ENCODE measurements around the gene NOVA1.
A peak's percentile ranks its signal among the peaks of the same experiment; 100 is the strongest.
"Not testable (repeated sequence)": the region's sequence is repeated elsewhere in the genome, so short reads cannot be mapped to it uniquely, and the experiment has no call there.

Gene NOVA1, protein sequence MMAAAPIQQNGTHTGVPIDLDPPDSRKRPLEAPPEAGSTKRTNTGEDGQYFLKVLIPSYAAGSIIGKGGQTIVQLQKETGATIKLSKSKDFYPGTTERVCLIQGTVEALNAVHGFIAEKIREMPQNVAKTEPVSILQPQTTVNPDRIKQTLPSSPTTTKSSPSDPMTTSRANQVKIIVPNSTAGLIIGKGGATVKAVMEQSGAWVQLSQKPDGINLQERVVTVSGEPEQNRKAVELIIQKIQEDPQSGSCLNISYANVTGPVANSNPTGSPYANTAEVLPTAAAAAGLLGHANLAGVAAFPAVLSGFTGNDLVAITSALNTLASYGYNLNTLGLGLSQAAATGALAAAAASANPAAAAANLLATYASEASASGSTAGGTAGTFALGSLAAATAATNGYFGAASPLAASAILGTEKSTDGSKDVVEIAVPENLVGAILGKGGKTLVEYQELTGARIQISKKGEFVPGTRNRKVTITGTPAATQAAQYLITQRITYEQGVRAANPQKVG

GRCh38 chr14:26597589-26598080 is at the start of gene NOVA1:
Gene NOVA1 (minus strand): TSS chr14:26598033. CDS start chr14:26597436, 597 bp downstream.
- no peak for DNase-seq

GRCh38 chr14:26645057-26645456 is 47.2 kb upstream of the NOVA1 start:
- DNase-seq, result not testable (repeated sequence)

DNA sequence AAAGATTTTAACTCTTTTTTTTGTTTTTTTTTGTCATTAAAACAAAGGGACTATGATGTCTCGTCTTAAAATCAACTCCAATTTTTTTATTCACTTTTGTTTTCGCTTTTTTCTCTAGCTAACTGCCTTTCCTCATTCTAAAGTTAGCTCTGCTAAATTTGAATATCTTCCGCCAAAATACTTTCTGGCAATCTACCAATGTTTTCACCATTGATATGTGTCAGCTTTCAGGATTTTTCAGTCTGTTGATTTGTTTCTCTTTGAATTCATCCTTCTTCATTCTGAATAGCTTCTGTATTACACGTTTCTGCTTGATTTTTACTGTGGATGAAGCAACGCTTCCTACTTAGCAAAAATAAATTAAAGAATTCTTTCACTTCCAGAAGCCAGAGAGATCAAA is 38.7 kb upstream of the NOVA1 start:
- no peak for DNase-seq

- DNase-seq, result not testable (repeated sequence)
Measured at GRCh38 chr14:26634946-26635345, 37.1 kb upstream of the NOVA1 start.

- no peak for DNase-seq
Measured at GRCh38 chr14:26626256-26626655, 28.4 kb upstream of the NOVA1 start.

GRCh38 chr14:26622611-26623010 is 24.8 kb upstream of the NOVA1 start:
- DNase-seq, result no peak

- DNase-seq, result no peak
Measured at GRCh38 chr14:26621807-26622560, 24.2 kb upstream of the NOVA1 start.

GRCh38 chr14:26621364-26621763 is 23.5 kb upstream of the NOVA1 start:
- no peak for DNase-seq

DNA sequence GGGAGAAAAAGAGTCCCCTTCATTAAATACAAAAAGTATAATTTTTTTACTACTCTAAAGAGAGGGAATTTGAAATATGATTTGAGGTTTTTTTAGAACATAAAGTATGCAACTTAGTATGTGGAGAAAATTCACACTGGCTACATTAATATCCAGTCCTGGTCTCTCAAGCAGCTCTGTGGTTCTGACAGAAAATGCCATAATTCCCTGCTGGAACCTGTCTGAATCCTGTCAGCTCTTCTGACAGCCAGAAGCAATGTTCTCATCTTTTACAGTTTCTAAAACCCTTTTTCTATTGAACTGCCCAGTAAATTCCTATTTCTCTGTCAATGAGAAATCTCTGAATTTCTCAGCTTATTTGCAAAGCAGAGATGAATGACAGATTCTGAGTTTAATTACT is 13.4 kb upstream of the NOVA1 start:
- no peak for DNase-seq

GRCh38 chr14:26606729-26607312 is 9.0 kb upstream of the NOVA1 start:
- DNase-seq, result no peak

DNA sequence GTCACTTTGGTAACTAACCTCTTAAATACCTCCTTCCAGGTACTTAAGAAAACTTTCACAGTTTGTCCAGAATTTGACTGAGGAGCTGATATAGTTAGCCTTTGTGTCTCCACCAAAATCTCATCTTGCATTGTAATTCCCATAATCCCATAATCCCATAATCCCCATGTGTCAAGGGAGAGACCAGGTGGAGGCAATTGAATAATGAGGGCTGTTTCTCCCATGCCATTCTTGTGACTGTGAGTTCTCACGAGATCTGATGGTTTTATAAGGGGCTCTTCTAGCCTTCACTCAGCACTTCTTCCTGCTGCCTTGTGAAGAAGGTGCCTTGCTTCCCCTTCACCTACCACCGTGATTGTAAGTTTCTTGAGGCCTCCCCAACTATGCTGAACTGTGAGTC is 7.8 kb upstream of the NOVA1 start:
- DNase-seq, result no peak

DNA sequence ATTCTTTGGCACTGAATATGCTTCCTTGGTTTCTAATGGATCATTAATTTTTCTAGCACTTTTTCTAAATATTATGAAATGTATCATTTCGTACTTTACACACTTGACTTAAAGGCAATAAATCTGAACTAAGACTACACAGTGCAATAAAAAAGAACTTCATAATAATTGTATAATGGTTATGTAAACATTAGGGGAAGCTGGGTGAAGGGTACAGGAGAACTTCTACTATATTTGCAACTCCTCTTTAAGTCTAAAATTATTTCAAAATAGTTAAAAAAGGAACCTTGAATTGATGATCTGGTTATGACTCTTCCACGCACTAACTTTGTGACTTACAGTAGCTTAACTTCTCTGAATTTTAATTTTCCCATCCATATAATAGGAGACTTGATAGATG is 5.1 kb upstream of the NOVA1 start:
- DNase-seq, result no peak

GRCh38 chr14:26601856-26602255 is 4.0 kb upstream of the NOVA1 start:
- no peak for DNase-seq

GRCh38 chr14:26599291-26599690 is 1.5 kb upstream of the NOVA1 start:
- no peak for DNase-seq

- DNase-seq, result no peak
Measured at GRCh38 chr14:26598672-26599131, 869 bp upstream of the NOVA1 start.

GRCh38 chr14:26598081-26598671 is 343 bp upstream of the NOVA1 start:
- peak; percentile 16 for DNase-seq

DNA sequence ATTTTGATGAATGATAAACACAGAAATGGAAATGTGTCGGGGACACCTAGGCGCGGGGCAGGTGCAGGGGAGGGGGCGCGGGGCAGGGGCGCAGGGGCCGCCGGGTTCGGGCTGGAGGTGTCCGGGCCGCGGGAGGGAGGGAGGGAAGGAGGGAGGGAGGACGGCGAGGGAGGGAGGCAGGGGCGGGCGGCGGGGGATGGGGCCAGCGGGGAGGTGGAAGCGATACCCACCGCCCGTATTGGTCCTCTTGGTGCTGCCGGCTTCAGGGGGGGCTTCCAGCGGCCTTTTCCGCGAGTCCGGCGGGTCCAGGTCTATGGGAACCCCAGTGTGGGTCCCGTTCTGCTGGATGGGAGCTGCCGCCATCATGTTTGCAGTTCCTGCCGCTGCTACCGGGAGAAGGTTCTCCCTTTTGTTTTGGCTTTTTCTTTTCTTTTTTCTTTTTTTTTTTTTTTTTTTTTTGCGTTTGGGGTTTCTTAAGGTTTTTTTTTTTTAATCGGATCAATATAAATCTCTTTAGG is 703 bp downstream of the NOVA1 start:
- DNase-seq, result no peak

GRCh38 chr14:26596543-26597061 is 1.2 kb downstream of the NOVA1 start:
- DNase-seq, result no peak

DNA sequence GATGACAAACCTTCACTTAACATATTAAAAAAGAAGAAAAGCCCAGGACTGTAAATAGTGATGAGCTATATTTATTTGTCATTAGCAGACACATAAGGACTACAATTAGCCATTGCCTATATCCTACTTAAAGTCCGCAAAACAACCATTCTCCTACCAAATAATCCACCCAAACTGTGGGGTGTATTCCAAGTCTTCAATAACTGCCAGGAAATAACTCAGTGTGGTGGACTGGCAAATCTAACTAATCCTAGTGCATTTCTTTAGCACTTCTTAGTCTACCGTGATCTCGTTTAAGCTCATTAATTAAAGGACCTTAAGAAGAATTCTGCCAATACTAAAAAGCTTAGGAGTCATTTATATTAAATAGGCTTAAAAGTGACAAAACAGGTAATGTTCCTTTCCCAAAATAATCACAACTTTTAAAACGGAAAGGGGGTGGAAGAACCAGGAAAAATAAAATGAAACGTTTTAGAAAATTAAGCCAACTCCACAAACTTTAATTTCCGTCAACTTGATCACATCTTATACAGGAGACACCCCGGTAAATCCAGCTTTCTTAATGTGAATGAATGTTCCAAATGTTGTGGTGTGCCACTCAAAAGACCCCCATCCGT is 1.8 kb downstream of the NOVA1 start:
- DNase-seq, result no peak

- no peak for DNase-seq
Measured at GRCh38 chr14:26594756-26595545, 2.9 kb downstream of the NOVA1 start.

DNA sequence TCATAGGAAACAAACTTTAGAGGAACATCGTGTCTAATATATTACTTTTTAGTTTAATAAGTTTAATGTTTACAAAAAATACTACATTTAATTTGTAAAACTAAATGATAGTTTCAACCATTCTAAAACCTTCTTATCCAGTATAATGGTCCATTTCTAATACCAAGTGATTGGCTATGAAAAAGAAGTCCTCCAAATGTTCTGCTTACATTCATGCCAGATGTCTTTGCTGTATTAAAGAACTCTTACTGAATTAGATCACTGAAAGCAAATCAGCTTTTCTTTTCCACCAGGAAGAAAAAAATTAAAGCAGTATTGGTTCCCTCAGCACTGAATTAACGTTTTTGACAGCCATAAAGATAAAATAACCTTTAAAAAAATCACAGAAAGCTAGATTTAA is 3.7 kb downstream of the NOVA1 start:
- DNase-seq, result no peak
